GM19099 (cell line): ENCODE data around the gene PC.

ENCODE experiments used
- POLR2A ChIP-seq: IDR thresholded peaks from 3 replicates; pipeline ENCODE4 v1.6.1; 2011; ENCODE audit warnings: low read depth; ENCODE audit not compliant: insufficient read length; ENCODE audit errors: extremely low read depth

The PC gene

GRCh38 chr11:66886671-66887221, 71.4 kb downstream of the PC start:
- no peak for TF ChIP-seq POLR2A

DNA sequence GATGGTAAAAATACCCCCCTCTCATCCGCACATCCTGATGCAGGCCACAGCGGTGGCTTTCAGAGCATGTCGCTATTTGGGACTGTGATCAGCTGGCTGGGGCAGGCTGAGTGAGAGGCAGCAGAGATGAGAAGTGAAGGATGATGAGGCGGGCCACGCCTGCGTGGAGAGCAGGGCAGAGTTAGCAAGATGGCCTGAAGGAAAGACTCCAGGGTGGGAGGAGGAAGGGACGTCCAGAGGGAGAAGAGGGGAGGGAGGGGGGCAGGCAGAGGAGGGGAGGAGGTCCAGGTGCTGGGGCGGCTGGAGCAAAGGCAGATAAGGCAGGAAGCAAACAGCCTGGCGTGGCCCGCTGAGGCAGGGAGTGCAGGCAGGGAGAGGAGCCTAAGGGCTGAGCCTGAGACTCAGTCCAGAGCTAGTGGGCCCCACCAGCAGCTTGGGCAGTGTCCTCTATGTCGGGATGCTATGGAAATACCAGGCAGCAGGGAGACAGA, 72.2 kb downstream of the PC start:
- no peak for TF ChIP-seq POLR2A

GRCh38 chr11:66885469-66885868, 72.7 kb downstream of the PC start:
- no peak for TF ChIP-seq POLR2A

DNA sequence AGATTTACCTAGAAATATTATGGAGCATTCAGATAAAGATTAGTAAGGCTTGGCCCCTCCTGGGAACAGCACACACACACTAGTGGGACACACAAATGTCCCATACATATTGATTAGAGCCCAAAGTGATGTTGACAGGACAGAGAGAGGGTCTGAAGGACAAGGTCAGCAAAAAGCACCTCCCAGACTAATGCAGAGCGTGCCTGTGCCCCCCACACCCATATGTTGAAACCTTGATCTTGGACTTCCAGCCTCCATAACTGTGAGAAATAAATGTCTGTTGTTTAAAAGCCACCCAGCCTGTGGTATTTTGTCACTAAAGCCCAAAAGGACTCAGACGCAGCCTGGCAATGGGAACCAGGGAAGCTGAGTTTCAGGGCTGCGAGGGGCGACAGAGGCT, 73.7 kb downstream of the PC start:
- TF ChIP-seq POLR2A: no peak

GRCh38 chr11:66883016-66883965, 74.9 kb downstream of the PC start:
- no peak for TF ChIP-seq POLR2A

DNA sequence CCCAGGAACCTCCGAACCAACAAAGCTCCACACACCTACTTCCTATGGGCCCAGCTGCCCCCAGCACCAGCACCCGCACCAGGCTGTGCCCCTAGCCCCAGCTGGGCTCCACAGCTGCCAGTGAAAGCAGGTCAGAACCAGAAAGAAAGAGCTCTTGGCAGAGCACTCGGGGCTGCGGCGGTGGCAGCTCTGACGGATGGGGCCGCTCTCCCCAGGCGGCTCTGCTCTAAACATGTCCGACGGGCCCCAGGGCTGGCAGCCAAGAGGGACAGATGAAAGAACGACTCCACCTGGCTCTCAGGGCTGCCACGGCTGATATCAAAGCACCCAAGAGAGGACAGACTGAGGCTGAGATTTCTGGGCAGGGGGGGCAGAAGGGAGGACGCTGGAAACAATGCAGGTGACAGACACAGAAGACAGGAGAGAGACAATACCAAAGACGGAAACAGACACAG, 75.6 kb downstream of the PC start:
- TF ChIP-seq POLR2A: no peak

- TF ChIP-seq POLR2A: no peak
Measured at GRCh38 chr11:66881927-66882452, 76.2 kb downstream of the PC start.

- TF ChIP-seq POLR2A: no peak
Measured at GRCh38 chr11:66881451-66881835, 76.7 kb downstream of the PC start.

GRCh38 chr11:66880496-66881450, 77.4 kb downstream of the PC start:
- no peak for TF ChIP-seq POLR2A

DNA sequence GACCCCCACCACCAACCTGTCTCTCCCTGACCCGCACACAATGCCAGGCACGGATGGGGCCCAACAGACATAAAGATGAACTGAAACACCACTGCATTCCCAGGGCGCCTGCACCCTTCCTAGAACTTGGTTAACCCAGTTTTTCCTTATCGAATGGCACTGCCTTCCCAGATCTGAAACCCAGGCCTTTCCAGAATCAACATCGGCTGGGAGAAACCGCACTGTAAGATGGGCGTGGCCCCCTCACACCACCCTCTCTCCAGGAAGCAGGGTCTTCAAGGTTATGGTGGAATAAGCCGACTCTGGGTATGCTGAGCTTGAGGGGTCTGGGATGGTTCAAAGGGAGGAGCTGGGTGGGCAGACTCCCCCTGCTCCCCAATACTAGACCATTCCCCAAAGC, 78.2 kb downstream of the PC start:
- no peak for TF ChIP-seq POLR2A

- TF ChIP-seq POLR2A: no peak
Measured at GRCh38 chr11:66879583-66879982, 78.6 kb downstream of the PC start.

DNA sequence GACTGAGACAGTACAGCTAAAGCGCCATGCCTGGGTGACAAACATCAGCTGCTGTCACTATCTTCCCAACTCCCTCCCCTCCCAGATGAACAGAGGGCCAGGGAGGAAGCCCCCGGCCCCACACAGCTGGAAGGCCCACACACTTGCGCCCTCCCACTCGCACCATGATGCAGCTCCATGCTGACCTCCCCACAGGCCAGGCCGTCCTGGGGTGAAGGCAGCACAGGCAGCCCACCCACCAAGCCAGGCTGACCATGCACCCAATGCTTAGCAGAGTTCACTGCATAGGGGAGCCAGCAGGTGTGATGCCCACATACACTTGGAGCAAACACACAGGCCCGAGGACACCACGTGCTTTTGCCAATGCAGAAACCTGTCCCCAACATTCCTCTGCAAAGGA, 79.2 kb downstream of the PC start:
- TF ChIP-seq POLR2A: no peak

- TF ChIP-seq POLR2A: no peak
Measured at GRCh38 chr11:66878474-66878873, 79.7 kb downstream of the PC start.

DNA sequence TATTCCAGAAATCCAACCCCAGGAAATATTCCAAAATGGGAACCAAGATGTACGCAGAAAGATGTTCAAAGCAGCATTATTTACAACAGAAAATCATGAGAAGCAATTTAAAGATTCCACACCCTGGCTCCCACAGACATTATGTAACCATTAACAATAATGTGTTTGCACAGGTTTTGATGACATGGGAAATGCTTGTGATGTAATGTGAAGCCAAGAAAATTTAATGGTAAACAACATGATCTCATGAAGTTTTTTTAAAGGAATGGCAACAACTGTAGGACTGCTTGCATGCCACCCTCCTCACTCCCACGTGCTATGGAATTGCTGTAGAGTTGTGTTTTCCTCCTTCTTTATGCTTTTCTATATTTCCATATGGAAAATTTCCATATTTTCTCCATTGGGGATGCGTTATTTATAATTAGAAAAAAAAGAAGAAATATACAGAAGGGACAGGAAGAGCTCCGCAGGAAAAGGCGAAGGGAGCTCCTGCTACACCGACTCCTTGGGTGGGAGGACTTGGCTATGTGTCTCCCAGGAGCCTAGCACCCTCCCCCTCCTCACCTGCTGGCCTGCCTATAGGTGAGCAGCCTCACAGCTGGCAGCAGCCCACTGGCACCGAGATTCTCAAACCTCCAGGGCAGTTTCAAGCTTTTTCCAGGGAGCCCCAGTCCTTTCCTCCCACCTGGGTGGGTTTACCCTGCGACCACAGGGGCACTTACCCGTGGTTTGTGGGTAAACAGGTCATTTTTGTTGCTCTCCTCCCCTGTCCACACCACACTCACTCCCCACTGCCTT, 80.4 kb downstream of the PC start:
- no peak for TF ChIP-seq POLR2A
